Activated naive CD8-positive, alpha-beta T cell treated with anti-CD3 and anti-CD28 coated beads, Interleukin-2, amount 50 U/mL, for 24 hours (primary cell): Measurements from ENCODE around the gene BORCS5.
A peak's percentile ranks its signal among the peaks of the same experiment; 100 is the strongest.

ENCODE experiments used
- ATAC-seq: fragments of 150-1000 bp; cut with Tn5 transposase; one replicate; pipeline ENCODE4 v1.10.0; 2021
- DNase-seq: peaks from one replicate; pipeline ENCODE4 v3.0.0; 2021
- H3K27ac Mint-ChIP-seq: one replicate; pipeline ENCODE4 v1.8.0; 2021; ENCODE audit warnings: mild to moderate bottlenecking, mixed read lengths
- H3K27me3 Mint-ChIP-seq: one replicate; pipeline ENCODE4 v1.8.0; 2021; ENCODE audit warnings: mixed read lengths
- H3K36me3 Mint-ChIP-seq: one replicate; pipeline ENCODE4 v1.8.0; 2021; ENCODE audit warnings: low read depth, mixed read lengths
- H3K4me1 Mint-ChIP-seq: one replicate; pipeline ENCODE4 v1.8.0; 2021; ENCODE audit warnings: mixed read lengths
- H3K4me3 Mint-ChIP-seq: one replicate; pipeline ENCODE4 v1.8.0; 2021; ENCODE audit warnings: mild to moderate bottlenecking, moderate library complexity, mixed read lengths
- H3K9me3 Mint-ChIP-seq: one replicate; pipeline ENCODE4 v1.8.0; 2021; ENCODE audit warnings: mixed read lengths

Gene BORCS5

DNA sequence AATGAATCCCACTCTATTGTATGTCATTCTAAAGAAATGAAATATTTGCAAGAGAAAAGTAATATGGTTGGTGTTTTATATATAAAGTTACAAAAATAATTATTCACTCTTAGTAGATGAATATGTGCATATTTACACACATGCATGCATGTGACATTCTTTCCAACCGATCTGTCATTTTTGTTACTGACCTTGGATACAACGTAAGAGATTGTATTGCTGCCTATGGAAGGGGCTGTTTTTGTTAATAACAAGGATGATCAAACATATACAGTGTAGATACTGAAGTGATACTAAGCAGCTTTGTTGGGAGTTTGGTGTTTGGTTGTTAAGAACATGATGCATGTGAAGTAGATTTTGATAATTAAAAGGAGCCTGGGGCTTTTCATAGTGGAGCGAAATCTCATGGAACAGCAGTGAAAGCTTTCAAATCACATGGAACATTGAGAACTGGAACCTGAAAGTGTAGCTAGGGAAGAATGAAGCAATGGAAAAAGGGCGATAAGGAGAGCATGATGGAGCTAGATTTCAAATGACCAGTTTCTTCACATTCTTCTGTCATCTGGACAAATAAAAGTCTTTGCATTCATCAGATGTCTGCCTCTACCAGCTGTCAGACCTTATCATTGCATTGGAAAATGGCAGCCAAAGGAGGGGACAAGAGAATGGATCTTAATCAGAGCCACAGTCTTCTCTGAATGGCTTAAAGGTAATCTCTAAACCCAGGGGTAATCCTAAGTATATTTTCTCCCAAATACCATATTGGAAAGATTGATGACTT, 10.0 kb downstream of the BORCS5 start:
- DNase-seq: no peak
- ATAC-seq: no peak
- H3K4me1 Mint-ChIP-seq: peaks cover 39% of the 10 kb centered on the region
- no peaks in the 10 kb centered on the region for H3K9me3 Mint-ChIP-seq
- H3K27me3 Mint-ChIP-seq: no peaks in the 10 kb centered on the region
- peaks cover 36% of the 10 kb centered on the region for H3K36me3 Mint-ChIP-seq
- no peak overlapping the region for H3K4me3 Mint-ChIP-seq
- H3K27ac Mint-ChIP-seq: no peak overlapping the region

DNA sequence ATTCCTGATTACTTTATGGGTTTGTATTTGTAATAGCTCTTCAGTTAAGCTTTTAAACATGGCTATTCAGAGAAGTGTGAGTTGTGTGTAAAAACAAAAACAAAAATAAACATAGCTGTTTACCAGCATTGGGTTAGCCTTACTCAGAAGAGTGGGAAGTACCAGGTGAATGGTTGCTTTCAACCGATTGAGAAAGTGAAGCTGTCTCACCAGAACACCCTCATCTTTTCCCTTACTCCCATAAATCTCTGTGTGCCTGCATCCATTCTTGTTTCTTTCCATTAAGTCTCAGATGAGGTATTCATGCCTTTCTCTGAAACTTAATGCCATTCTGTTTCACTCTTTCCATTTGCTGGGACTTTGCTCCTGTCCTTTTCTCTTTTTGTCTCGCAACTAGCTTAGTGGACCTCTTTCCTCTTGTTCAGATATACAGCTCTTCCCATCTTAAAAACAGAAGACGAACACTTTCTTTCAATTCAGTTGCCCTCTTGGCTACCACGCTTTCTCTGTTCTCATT, 10.7 kb downstream of the BORCS5 start:
- no peak overlapping the region for H3K4me3 Mint-ChIP-seq
- H3K36me3 Mint-ChIP-seq: peaks cover 37% of the 10 kb centered on the region
- peak; percentile 36 for ATAC-seq
- no peaks in the 10 kb centered on the region for H3K27me3 Mint-ChIP-seq
- no peak for DNase-seq
- no peaks in the 10 kb centered on the region for H3K9me3 Mint-ChIP-seq
- H3K27ac Mint-ChIP-seq: peak overlapping the region; percentile 1
- peaks cover 36% of the 10 kb centered on the region for H3K4me1 Mint-ChIP-seq

DNA sequence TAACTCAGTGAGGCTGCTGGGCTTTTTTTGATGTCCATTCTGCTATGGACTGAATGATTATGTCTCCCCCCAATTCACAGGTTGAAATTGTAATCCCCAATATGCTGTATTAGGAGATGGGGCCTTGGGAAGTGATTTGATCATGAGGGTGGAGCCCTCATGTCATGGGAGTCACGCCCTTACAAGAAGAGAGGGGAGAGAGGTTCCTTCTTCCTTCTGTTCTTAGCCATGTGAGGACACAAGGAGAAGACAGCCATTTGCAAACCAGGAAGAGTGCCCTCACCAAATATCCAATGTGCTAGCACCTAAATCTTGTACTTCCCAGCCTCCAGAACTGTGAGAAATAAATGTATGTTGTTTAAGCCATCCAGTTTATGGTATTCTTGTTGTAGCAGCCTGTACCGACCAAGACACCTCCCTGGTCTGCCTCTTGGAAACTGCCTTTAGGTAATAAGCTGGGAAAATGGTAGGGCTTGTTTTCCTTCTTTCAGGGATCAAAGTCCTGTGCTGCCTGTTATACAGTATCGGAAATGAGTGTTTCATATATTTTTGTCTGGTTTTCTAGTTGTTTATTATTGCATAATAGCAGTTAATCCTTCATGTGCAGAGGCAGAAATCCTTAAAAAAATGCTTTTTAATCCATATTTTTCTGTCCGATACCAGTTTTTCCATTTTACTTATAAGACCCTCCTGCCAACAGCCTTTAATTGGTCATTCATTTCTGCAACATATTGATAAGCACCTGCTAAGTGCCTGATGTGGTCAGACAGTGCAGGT, 16.3 kb downstream of the BORCS5 start:
- H3K27ac Mint-ChIP-seq: no peak overlapping the region
- peaks cover 31% of the 10 kb centered on the region for H3K36me3 Mint-ChIP-seq
- no peak overlapping the region for H3K4me3 Mint-ChIP-seq
- ATAC-seq: no peak
- no peaks in the 10 kb centered on the region for H3K27me3 Mint-ChIP-seq
- H3K9me3 Mint-ChIP-seq: no peaks in the 10 kb centered on the region
- no peak for DNase-seq
- peaks cover 17% of the 10 kb centered on the region for H3K4me1 Mint-ChIP-seq

DNA sequence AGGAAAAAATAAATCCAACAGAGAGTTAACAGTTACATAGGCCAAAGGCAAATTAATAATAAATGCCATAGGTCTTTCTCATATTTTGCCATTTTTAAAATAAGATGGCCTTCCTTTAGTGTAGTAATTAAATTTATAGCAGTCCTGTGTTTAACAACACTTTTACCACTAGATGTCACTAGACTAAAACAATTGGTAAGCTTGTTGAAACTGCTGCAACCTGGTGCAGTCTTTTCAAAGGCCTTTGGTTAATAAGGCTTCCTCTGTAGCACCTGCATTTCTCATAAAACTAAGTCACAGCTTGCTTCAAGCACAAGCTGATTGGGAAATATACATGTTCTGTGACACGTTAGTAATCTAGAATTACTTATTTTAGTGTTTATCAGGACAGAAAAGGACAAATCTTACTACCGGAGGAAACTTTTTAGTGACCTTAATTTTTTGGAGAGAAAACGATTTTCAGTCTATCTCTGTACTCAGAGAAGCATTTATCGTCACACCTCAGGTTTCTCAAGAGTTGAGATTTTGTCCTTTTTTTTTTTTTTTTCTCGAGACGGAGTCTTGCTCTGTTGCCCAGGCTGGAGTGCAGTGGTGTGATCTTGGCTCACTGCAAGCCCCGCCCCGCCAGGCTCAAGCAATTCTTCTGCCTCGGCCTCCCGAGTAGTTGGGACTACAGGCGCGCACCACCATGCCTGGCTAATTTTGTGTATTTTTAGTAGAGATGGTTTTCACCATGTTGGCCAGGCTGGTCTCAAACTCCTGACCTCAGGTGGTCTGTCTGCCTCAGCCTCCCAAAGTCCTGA, 20.0 kb downstream of the BORCS5 start:
- DNase-seq (no peak), ATAC-seq (peak; percentile 67)
- H3K27me3 Mint-ChIP-seq: no peaks in the 10 kb centered on the region
- no peak overlapping the region for H3K4me3 Mint-ChIP-seq
- peaks cover 46% of the 10 kb centered on the region for H3K4me1 Mint-ChIP-seq
- H3K9me3 Mint-ChIP-seq: peaks cover under 1% of the 10 kb centered on the region
- no peak overlapping the region for H3K27ac Mint-ChIP-seq
- H3K36me3 Mint-ChIP-seq: peaks cover 39% of the 10 kb centered on the region

DNA sequence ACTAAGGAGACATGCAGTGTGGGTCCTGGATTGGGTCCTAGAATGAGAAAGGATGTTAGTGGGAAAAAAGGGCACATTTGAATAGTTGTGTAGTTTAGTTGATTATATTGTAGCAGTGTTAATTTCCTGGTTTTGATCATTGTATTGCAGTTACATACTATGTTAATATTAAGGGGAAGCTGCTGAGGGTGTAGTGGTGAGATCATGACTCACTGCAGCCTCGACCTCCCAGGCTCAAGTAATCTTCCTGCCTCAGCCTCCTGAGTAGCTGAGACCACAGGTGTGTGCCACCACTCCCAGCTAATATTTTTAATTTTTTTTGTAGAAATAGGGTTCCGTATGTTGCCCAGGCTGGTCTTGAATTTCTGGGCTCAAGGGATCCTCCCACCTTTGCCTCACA, 21.7 kb downstream of the BORCS5 start:
- Mint-ChIP-seq H3K4me3 (no peak overlapping the region), H3K4me1 (peaks cover 53% of the 10 kb centered on the region), H3K36me3 (peaks cover 42% of the 10 kb centered on the region), H3K27ac (peak overlapping the region; percentile 70), H3K27me3 (no peaks in the 10 kb centered on the region), H3K9me3 (peaks cover 4% of the 10 kb centered on the region)
- DNase-seq (no peak), ATAC-seq (peak; percentile 34)

DNA sequence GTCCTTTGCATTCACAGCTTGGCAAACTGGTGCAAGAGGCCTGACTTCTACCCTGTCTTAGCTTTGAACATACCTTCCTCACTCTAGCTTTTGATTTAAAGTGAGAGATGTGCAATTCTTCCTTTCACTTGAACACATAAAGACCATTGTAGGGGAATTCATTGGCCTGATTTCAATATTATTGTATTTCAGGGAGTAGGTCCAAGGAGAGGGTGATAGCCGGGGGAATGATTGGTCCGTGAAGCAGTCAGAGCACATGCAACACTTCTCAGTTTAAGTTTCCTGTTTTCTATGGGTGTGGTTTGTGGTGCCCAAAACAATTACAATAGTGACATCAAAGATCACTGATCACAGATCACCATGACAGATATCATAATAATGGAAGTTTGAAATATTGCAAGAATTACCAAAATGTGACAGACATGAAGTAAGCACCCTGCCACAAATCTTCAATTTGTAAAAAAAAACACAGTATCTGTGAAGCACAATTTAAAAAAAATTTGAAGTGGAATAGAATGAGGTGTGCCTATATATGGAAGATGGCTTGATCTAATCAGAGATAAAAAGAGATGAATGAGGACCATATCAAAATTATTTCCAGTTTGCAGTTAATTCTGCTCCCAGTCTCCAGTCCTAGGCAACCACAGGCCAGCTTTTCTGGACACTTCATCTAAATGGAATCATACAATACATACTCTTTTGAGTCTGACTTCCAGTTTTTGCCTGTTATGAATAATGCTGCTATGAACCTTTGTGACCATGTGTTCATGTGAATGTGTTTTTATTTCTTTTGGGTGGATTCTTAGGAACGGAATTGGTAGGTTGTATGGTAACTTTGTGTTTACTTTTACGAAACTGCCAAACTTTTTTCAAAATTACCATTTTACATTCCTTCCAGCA, 23.2 kb downstream of the BORCS5 start:
- H3K4me3 Mint-ChIP-seq: no peak overlapping the region
- ATAC-seq (peak; percentile 45), DNase-seq (no peak)
- H3K27me3 Mint-ChIP-seq: no peaks in the 10 kb centered on the region
- peaks cover 66% of the 10 kb centered on the region for H3K4me1 Mint-ChIP-seq
- peaks cover 4% of the 10 kb centered on the region for H3K9me3 Mint-ChIP-seq
- H3K27ac Mint-ChIP-seq: peak overlapping the region; percentile 59
- peaks cover 51% of the 10 kb centered on the region for H3K36me3 Mint-ChIP-seq

DNA sequence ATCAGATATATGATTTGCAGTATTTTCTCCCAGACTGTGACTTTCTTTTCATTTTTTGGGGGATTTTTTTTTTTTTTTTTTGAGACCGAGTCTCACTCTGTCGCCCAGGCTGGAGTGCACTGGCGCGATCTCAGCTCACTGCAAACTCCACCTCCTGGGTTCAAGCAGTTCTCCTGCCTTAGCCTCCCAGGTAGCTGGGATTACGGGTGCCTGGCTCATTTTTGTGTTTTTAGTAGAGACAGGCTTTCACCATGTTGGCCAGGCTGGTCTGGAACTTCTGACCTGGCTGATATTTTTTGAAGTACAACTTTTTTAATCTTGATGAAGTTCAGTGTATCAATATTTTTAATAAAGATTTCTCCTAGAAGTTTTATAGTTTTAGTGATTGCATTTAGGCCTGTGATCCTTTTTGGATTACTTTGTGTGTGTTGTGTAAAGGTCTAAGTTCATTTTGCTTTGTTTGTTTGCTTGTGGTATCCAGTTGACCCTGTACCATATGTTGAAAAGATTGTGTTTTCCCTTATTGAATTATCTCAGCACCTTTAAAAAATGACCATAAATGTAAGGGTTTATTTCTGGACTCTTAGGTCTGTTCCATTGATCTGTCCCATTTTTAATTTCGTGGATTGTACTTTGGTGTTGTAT, 24.2 kb downstream of the BORCS5 start:
- H3K4me1 Mint-ChIP-seq: peaks cover 72% of the 10 kb centered on the region
- no peaks in the 10 kb centered on the region for H3K27me3 Mint-ChIP-seq
- no peak for DNase-seq
- H3K9me3 Mint-ChIP-seq: peaks cover 4% of the 10 kb centered on the region
- no peak overlapping the region for H3K27ac Mint-ChIP-seq
- H3K36me3 Mint-ChIP-seq: peaks cover 54% of the 10 kb centered on the region
- H3K4me3 Mint-ChIP-seq: no peak overlapping the region
- ATAC-seq: no peak

DNA sequence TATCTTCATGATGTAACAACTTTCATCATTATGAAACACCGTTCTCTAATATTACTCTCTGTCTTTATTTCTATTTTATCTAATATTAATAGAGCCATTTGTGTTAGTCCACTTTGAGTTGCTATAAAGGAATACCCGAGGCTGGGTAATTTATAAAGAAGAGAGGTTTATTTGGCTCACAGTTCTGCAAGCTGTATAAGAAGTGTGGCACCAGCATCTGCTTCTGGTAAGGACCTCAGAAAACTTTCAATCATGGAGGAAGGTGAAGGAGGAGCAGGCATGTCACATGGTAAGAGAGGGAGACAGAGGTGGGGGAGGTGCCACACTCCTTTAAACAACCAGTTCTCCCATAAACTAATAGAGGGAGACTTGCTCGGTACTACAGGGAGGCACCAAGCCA, 25.1 kb downstream of the BORCS5 start:
- Mint-ChIP-seq H3K9me3 (peaks cover 4% of the 10 kb centered on the region), H3K27me3 (no peaks in the 10 kb centered on the region), H3K4me1 (peaks cover 71% of the 10 kb centered on the region), H3K27ac (no peak overlapping the region), H3K36me3 (peaks cover 52% of the 10 kb centered on the region), H3K4me3 (no peak overlapping the region)
- ATAC-seq (no peak), DNase-seq (no peak)

DNA sequence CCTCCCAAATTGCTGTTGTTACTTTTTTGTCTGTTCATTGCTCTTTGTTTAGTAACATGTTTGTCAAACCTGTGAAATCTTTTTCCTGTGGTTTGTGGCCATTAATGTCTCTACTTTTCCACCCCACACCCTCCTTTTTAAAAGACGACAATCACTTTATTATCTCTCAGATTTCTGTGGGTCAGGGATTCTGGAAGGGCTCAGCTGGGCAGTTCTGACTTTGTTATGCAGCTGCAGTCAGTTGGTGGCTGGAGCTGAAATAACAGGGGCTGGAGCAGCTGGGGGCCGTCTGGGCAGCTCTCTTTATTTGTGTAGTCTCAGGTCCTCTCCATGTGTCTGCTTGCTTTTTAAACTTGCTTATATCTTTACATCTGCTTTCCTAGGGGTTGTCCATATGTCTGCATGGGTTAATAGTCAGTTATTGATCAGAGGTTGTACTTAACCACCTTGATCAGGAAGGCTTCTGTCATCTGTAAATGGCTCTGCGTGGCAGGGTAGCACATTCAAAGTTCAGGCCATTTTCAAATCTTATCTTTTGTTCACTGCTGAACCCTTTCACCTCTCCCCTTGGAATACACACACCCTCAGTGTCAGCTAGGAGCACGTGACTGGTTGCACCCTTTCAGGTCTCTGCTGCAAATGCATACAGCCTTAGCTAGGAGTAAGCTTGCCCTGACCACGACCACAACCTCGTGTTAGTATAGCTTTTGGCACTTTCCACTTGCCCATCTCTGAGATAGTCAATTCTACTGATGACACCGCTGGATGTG, 27.9 kb downstream of the BORCS5 start:
- peaks cover 48% of the 10 kb centered on the region for H3K36me3 Mint-ChIP-seq
- peak overlapping the region; percentile 83 for H3K27ac Mint-ChIP-seq
- peaks cover 57% of the 10 kb centered on the region for H3K4me1 Mint-ChIP-seq
- H3K27me3 Mint-ChIP-seq: no peaks in the 10 kb centered on the region
- ATAC-seq: peak; percentile 94
- no peak overlapping the region for H3K4me3 Mint-ChIP-seq
- DNase-seq: peak; percentile 44
- H3K9me3 Mint-ChIP-seq: peaks cover 4% of the 10 kb centered on the region

DNA sequence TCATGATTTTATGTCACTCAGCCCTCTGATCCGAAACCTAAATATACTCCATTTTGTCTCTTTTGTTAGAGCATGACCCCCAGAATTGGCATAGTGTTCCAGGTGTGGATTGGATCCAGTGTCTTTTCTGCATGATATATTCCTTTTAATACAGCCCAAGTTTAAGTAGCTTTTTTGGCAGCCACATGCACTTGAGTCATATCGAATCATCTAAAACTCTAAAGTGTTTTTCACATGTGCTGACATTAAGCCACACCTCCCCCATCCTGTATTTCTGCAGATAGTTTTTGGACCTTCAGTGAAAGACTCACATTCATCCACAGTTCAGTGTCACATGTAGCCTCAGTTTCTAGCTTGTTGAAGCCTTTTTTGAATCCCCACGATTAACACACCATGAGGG, 30.6 kb downstream of the BORCS5 start:
- Mint-ChIP-seq H3K4me3 (no peak overlapping the region), H3K36me3 (peaks cover 33% of the 10 kb centered on the region)
- ATAC-seq: no peak

DNA sequence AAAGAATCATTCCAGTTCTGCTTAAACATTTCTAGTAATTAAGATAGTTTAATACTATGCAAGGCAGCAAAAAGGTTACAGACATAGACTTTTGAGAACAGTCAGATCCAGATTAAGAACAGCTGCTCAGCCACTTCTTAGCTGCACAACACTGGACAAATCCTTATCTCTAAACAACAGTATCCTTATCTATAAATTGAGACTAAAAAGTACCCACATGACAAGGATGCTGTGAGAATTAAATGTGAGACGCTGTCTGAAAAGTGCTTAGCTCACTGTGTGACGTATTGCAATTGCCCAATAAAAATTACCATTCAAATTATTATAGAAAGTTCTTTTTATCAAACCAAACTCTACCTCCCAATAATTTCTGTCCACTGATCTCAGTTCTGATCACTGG, 35.5 kb downstream of the BORCS5 start:
- H3K27ac Mint-ChIP-seq: no peak overlapping the region
- H3K36me3 Mint-ChIP-seq: peaks cover 17% of the 10 kb centered on the region
- no peaks in the 10 kb centered on the region for H3K9me3 Mint-ChIP-seq
- DNase-seq: no peak
- no peak for ATAC-seq
- no peak overlapping the region for H3K4me3 Mint-ChIP-seq
- no peaks in the 10 kb centered on the region for H3K27me3 Mint-ChIP-seq
- H3K4me1 Mint-ChIP-seq: peaks cover 13% of the 10 kb centered on the region

More for the DNA sequence above, 30.6 kb downstream of the BORCS5 start:
- Mint-ChIP-seq H3K4me1 (peaks cover 38% of the 10 kb centered on the region), H3K27ac (peak overlapping the region; percentile 59), H3K9me3 (no peaks in the 10 kb centered on the region), H3K27me3 (no peaks in the 10 kb centered on the region)
- no peak for DNase-seq

DNA sequence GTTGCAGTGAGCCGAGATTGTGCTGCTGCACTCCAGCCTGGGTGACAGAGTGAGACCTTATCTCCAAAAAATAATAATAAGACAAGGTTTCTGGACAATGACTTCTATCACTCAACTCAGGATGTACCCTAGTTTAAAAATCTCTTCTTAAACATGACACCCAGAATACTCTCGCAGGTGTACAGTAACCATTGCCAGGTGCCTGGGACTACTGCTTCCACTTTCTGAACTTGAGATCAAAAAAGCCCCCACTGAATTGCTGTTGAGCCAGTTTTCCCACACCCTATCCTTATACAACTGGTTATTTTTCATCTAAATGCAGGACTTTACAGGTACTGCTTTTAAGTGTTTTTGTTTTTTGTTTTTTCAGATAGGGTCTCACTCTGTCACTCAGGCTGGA, 36.3 kb downstream of the BORCS5 start:
- ATAC-seq (no peak), DNase-seq (no peak)
- no peak overlapping the region for H3K27ac Mint-ChIP-seq
- H3K4me3 Mint-ChIP-seq: no peak overlapping the region
- H3K9me3 Mint-ChIP-seq: no peaks in the 10 kb centered on the region
- H3K4me1 Mint-ChIP-seq: peaks cover 8% of the 10 kb centered on the region
- no peaks in the 10 kb centered on the region for H3K27me3 Mint-ChIP-seq
- peaks cover 15% of the 10 kb centered on the region for H3K36me3 Mint-ChIP-seq

DNA sequence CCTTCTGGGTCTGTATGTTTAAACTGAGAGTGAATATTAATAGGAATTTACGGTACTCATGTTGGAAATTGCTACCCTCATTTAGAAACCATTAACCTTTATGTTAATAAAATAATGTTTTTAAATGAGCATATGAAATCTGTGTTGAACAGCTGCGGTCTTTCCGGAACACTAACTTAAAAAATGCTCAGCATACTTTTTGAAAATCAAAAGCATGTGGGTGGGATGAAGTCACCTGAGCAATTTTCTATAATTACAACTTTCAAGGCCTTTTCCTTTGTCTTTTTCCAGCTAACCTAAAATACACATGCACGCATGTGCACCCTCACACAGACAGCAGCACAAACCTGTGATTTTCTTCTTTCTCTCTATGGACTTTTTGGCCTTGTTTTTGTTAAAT, 39.8 kb downstream of the BORCS5 start:
- no peak overlapping the region for H3K4me3 Mint-ChIP-seq
- H3K4me1 Mint-ChIP-seq: peaks cover 25% of the 10 kb centered on the region
- no peaks in the 10 kb centered on the region for H3K27me3 Mint-ChIP-seq

More for the DNA sequence above, 39.8 kb downstream of the BORCS5 start:
- H3K36me3 Mint-ChIP-seq: peaks cover 18% of the 10 kb centered on the region
- H3K9me3 Mint-ChIP-seq: peaks cover 9% of the 10 kb centered on the region
- ATAC-seq (no peak), DNase-seq (no peak)
- H3K27ac Mint-ChIP-seq: no peak overlapping the region
